AML-193 (cell line): Measurements from ENCODE around the gene GPR141.

ENCODE experiments used
- DNase-seq, 2 experiments: peaks; one replicate each; lab custom pipeline; 2025; lab: John Stamatoyannopoulos, UW

The GPR141 gene, protein sequence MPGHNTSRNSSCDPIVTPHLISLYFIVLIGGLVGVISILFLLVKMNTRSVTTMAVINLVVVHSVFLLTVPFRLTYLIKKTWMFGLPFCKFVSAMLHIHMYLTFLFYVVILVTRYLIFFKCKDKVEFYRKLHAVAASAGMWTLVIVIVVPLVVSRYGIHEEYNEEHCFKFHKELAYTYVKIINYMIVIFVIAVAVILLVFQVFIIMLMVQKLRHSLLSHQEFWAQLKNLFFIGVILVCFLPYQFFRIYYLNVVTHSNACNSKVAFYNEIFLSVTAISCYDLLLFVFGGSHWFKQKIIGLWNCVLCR

DNA sequence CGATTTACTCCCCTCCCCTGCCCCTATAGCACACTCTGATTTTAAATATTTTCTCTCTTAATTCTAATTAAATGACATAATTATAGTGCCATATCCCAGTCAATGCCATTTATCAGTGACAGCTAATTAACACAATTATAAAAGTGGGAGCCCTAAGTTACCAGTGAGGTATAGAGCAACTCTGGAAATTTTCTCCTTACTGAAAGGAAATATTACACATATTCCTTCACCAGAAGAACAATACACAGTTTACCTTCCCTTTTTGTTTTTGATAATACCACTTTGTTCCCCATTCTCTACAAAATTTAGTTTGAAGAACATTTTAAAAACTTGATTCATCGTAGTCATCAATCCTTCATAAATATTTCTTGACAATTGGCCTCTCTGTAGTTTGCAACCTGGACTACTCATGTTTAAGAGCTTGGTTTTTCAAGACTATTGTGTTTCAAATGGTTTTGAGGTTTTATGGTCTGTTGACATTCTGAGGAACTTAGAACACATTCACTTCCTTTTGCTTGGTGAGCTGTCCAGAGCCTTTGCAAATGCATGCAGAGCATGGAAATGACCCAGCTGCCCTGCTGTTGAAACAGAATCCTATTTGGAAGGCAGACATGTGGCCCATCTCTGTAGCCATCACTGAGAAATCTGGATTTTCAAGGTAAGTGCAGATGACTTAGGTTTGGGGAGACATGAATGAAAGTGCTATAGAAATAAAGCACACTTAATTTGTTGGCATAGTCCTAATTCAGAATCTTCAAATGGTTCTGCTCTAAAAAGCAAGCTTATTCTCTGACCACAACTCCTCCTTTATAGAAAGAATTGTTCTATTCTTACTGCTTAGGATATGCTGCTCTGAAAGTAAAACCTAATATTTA is at the start of gene GPR141:
TSS of gene GPR141 (plus strand) at position 521 of the 875 bp plus-strand sequence. CDS start 56,628 bp downstream, outside the sequence.
- DNase-seq = peak; percentile 86 to 87

DNA sequence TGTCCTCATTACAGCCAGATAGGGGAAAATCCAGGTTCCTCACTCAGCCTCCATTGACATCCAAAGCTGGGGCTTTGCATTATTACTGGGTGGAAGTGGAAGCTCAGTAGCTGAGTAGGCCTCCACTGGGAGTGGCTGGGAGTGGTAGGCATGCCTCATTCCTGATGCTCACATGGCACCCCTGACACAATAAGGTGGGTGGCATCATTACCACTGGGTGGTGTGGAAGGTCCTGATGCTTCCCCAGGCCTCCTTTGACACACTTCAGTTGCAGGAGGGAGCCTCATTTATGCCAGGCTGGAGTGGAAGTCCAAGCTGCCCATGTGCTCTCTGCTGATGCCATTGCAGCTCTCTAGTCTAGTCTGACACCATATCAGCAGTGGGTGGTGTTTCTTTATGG is 48.2 kb upstream of the GPR141 start:
- no peak for DNase-seq

DNA sequence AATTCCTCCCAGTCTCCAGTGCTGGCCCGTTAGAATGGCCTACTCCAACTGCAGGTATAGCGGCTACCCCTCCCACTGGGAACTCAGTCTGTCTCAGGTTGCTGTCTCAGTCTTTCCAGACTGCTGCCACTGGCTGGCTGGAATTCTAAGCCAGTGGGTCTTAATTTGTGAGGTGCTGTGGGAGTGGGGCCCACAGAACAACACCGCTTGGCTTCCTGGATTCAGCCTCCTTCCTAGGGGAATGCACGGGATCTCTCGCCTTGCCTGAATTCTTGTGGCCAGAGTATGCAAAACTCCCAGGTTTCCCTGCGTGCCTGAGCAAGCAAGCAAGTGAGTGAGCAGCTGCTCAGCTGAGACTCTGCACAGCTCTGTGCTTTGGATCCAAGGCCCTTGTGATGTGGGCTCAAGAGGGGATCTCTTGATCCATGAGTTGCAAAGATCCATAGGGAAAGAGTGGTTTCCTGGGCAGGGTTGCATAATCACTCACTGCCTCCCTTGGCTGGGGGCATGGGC is 41.5 kb upstream of the GPR141 start:
- no peak for DNase-seq

DNA sequence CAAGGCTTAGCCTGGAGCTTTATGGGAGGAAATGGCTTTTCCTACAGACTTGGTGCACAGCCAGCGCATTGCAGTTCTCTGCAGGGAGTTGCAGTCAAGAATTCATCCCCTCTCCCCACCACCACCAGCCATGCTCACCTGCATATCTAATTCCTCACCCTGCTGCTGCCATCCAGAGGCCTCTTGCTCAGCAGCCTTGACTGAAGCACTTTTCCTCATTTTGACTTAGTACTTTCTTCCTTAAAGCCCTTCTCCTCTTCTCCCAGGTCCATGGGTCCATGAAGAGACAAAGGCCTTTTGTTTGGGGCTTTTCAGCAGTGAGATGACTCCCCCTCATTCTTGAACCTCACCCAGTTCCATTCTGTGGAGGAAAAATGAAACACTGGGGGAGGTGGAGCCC is 39.7 kb upstream of the GPR141 start:
- DNase-seq = no peak

DNA sequence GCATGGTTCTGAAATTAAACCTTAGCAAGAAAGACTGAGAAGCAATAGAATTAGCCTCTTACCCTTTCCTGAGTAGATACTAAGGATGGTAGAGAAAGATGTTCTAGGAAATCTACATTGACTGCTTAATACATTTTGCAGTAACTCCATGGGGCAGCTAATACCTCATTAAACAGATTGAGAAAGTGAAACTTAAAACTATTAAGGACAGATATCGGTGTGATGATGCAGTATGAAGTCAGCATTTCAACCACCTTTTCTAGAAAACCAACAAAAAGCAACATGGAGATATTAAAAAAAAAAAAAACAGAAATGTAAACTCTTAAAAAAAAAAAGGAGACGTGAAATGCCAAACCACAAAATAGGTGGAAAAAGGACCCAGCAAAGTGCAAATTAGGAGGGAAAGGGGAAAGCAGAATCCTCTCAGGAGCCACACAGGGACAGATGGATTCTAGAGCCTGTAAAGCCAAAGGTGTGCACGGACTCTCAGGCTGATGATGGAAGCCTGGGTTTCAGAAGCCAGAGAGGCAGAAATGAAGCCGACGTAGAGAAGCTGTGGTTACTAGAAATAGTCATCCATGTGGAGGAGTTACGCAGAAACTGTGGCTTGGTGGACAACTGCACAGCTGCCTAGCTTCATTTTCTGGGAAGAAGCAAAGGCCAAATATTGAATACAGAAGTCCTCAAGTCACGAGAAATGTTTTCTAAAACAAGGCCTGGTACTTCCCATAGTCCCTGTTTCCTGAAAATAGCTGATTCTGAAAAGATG is 38.1 kb upstream of the GPR141 start:
- no peak for DNase-seq

DNA sequence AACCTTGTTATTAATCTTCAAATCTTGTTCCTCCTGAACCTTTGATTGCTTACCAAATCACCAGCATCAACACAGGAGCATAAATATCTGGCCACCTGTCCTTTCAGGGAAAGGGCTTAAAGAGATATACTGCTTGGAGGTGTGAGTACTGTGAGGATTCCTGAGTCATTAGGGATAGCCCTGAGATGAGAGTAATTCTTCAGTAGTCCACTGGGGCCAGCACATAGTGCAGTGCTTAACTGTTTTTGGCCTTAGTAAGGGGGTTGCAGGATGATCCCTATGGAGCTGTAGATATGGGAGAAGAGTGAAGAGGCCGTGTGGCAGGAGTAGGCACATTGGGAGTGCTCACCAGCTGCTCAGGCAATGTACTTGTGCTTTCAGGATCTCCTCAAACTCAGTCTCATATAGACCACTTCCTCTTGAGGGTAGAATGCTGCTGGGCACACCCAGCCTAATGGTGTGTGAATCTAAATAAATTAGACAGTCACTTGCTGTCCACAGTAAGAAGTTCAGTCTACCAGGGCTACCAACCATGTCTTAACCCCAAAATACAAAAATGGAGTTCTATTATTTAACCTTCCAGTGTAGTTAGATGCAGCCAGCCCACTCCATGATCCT is 26.5 kb upstream of the GPR141 start:
- no peak for DNase-seq

DNA sequence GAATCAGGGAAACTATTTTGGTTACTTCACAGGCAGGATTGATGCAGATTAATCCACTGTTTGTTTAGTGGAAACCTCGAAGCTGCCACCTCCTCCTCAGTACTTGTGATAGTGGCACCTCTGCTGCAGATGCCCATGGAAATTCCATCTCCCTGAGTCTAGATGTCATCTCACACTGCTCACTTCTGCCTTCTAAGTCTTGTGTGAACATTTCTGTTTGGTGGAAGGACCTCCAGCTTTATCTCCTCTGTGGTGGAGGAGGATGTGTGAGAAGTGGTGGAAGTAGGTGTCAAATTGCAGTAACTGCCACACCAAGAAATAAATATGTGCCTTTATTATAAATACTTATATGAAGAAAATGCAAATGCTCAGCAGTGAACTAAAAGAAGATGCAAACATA is 25.8 kb upstream of the GPR141 start:
- no peak for DNase-seq

DNA sequence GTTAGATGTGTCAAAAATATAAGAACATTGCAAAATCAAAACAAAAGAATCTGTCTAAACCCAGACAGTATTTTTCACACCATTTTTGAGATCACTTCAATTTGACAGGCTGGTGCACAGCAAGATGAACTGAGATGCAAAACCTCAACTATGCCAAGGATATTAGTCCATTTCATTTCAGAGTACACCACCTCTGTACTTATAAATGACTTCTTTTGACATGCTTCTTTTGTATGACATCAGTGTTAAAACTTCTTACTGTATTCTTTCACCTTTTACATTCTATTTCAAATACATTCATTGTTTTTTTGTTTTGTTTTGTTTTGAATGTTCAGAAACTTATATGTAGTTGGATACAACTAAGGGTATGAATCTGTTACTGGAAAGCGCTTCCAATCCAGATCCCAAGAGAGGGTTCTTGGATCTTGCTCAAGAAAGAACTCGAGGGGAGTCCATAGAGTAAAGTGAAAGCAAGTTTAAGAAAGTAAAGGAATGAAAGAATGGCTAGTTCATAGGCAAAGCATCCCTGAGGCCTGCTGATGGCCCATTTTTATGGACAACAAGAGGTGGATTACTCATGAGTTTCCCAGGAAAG is 23.5 kb upstream of the GPR141 start:
- no peak for DNase-seq

DNA sequence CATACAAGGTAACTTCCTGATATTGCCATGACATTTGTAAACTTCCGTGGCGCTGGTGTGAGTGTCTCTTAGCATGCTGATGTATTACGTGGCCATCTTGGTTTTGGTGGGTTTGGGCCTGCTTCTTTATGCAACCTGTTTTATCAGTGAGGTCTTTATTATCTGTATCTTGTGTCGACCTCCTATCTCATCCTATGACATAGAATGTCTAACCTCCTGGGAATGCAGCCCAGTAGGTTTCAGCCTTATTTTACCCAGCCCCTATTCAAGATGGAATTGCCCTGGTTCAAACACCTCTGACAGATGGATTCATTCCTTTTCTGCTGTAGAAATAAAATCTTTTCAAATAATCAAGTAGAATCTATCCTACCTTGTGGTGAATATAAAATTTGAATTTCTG is 23.0 kb upstream of the GPR141 start:
- no peak for DNase-seq

DNA sequence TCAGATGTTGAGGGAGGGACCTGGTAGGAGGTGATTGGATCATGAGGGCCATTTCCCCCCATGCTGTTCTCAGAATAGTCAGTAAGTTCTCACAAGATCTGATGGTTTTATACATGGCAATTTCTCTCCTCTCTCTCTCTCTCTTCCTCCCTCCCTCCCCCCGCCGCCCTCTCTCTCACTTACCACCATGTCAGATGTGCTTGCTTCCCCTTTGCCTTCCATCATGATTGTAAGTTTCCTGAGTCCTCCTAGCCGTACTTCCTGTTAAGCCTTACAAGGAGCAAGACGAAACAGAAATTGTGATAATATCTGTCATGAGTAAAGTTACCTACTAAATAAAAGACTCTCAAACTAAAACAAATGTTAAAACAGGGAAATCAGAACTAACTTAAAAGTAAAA is 19.9 kb upstream of the GPR141 start:
- DNase-seq = peak in 1 of 2 experiments; percentile 39

DNA sequence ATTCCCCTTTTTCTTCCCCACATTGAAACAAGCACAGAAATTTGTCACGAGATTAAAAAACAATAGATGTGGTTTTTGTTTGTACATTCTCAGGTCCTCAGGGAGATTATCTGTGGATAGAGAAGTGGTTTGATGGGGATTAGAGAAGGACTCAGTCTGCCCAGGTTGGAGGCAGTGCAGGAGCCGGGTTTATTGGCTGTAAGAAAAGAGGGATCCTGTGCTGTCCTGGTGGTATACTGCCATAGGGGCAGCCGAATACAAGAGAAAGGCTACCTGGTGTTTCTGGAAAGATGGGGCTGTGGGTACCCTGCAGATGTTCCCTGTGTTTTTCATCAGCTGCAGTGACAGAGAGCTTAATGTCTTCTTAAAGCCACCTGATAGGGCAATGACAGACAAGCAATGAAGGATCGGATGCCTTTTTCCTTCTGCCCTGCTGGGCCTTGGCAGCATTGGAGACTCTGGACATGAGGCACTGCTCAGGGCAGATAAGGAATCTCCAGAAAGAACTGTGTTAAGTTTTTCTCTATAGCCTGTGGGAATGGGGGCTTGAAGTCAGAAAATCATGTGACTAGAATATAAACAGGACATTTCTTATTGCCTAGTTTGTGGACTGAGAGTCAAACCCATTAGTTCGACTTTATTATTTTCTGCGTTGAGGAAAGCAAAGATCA is 18.1 kb upstream of the GPR141 start:
- no peak for DNase-seq

DNA sequence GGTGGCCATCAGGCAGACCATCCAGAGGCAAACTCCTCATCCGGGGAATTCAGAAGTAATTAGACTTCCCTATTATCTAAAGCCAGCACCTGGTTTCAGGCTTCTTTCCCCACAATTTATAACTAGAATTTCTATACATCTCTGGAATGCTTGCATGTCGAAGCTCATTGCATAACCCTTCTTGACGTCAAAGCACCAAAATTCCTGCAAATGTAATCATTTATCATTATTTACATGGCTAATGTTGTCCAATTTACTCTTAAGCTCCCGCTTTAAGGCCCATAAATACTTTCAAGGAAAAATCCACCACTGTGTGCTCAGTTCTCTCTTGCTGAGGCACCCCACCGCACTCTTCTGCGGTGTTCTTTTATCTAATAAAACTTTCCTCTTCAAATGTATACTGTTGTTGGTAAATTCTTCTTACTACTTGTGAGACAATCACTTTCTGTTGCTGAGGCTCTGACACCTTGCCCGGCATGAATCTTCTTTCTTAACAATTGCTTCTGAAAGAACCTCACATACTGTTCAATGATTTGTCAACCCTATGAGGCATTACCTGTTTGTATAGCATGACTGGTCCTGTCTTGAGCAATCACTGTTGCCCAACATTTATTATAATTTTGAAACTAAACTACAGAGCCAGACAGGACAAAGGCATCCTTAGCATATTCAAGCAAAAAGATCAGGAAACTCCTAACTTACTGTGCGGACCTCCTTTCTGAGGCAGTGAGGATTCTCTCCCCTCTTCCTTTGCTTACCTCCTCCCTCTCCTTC is 17.4 kb upstream of the GPR141 start:
- DNase-seq = peak; percentile 68 to 76

DNA sequence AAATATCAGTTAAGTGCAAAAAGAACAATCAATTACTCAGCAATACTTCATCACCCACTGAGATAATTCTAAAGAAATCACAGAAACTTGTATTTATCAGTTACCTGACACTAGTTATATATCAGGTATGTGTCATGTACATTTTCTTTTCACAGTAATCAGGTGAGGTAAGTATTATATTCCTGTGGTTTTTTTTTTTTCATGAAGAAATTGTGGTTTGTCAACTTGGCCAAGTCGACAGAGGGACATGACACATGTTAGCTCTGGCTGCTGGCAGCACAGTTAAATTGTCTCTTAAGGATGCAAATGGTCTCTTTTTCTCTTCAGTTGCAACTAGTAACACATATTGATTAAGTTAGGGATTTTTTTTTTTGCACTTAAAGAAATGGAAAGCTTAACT is 13.7 kb upstream of the GPR141 start:
- DNase-seq = peak; percentile 44 to 48

DNA sequence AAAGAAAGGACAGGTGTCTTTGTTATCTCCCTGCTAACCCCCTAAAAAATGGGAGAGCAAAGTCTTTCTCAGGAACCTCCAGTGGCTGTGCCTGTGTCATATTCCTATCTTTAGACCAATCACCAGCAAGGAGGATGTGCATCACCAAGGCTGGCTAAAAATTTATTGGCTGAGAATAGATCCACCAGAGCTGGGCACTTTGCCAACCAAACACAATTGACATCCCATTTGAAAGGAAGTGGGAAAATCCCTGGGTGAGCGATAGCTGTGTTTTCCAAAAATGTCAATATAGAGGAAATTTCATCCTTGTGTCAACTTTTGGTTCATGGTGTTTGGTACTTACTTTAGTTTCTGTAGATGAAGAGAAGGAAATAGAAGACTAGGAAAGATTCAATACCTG is 13.1 kb upstream of the GPR141 start:
- no peak for DNase-seq

DNA sequence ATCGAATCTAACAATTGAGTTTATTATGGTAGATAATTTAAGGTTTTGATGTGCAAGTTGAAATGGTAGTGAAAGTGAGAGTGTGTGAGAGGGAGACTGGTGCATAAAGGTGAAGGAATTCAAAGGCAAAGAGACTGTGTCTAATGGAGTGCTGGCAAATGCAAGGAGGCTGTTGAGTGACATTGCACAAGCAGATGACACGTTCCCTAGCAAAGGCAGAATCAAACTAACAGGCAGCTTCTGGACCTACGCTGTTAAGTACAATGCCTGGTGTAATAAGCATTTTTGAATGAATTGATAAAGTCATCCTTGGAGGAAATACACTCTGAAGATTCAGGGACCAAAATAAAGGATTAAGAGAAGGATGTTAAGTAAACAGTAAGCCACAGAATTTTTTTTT is 11.7 kb upstream of the GPR141 start:
- DNase-seq = peak; percentile 36 to 64

DNA sequence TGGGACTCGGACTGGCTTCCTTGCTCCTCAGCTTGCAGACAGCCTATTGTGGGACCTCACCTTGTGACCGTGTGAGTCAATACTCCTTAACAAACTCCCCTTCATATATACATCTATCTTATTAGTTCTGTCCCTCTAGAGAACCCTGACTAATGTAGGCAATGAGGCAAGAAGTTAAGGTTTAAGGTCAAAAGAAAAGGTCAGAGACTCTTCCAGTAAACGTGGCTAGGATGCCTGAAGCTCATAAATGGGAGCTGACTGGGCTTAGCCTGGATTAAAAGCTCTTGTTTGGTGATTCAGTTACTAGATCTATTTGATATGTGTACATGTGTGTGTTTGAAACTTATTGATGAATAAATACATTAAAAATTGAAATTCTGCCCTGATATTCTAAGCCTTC is 10.6 kb upstream of the GPR141 start:
- no peak for DNase-seq

DNA sequence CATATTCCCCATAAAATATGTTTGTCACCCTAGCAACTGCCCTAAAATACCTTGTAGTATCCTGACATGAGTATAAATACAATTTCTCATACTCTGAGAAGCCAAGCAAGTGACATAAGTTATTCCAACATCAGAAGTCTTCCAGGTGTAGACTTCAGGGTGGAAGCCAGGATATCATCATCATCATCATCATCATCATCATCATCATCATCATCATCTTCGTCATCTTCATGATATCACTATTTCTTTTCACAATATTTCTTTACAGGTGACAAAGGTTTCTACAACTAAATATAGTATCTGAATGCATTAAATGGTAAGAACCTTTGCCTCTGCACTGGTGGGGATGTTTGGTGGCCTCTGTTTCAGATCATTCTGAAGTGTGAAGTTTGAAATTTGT is 10.0 kb upstream of the GPR141 start:
- no peak for DNase-seq

DNA sequence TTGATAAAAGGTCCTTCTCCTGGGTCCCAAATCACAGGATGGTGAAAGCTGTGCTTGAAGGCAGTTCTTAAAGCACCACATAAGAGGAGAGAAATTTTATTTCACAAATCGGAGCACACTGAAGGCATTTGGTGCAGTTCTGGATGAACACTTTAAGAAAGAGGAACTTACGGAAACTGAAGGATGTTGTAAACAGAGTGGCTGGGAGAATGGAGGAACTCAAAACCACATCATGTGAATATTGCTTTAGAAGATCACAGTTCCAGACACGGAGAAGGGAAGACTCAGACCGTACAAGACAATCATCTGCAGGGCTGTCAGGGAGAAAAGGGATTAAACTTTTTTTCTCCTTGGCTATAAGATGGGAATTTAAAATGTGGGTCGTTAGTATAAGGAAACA is 9.0 kb upstream of the GPR141 start:
- peak; percentile 94 to 97 for DNase-seq

DNA sequence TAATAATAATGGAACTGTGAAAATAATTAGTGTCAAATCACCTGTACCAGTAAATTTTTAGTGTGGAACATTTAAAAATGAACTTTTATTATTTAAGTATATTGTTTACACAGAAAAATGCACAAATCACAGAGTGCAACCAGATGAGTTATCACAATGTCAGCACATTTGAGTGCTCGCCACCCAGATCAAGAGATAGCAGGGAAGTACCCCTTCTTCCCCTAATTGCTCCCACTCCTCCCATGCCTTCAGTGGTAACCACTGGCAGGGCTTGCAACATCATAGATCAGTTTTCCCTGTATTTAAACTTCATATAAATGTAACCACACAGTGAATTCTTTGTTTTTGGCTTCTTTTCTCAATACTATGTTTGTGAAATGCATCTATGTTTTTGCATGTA is 7.8 kb upstream of the GPR141 start:
- no peak for DNase-seq

DNA sequence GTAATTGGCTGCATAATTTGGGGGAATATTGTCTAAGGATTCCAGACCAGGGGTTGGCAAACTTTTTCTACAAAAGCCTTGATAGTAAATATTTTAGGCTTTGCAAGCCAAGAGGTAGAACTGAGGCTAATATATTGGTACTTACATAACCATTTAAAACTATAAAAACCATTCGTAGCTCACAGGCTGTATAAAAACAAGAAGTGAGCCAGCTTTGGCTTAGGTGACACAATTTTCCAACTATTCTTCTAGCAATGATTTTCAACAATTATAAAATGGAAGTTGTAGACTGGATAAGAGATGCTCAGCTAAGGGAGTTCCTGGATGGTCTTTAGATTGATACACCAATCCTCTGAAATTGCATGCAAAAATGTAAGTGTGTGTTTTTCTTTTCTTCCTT is 1.4 kb downstream of the GPR141 start:
- DNase-seq = no peak
